GM12878 (cell line): ENCODE data around the gene C1QTNF9B. TPM values are rescaled to one million over a fixed set of nuclear protein-coding genes. Genes with fewer than 3 reads are reported as not detected.

Source experiments
- ATF7 ChIP-seq: fragments of 450-650 bp; IDR thresholded peaks from 2 replicates; pipeline ENCODE4 v1.6.1; 2016; ENCODE audit warnings: low read depth, mild to moderate bottlenecking
- EP300 ChIP-seq, 2 experiments: fragments of 150-350 bp in 1 of 2; IDR thresholded peaks; 2 replicates each; pipeline ENCODE4 v1.6.1; 2011 to 2012; ENCODE audit warnings: low read depth in 2 of 2, low read length in 2 of 2, borderline replicate concordance in 1 of 2, improper control_type of control experiment in 1 of 2, inconsistent platforms in 1 of 2; ENCODE audit not compliant: control insufficient read depth in 1 of 2
- ESRRA ChIP-seq: IDR thresholded peaks from 2 replicates; pipeline ENCODE4 v1.6.1; 2012; ENCODE audit warnings: mild to moderate bottlenecking, low read length, improper control_type of control experiment
- FOXK2 ChIP-seq: fragments of 450-650 bp; IDR thresholded peaks from 2 replicates; pipeline ENCODE4 v1.6.1; 2017; ENCODE audit warnings: mild to moderate bottlenecking, moderate library complexity
- IKZF1 ChIP-seq: fragments of 450-650 bp; conservative IDR thresholded peaks from 2 replicates; pipeline ENCODE4 v1.6.1; 2017; ENCODE audit warnings: antibody characterized with exemption, mild to moderate bottlenecking
- IKZF2 ChIP-seq, 2 experiments: fragments of 450-650 bp; IDR thresholded peaks; 2 replicates each; pipeline ENCODE4 v1.6.1; 2017; ENCODE audit warnings: mild to moderate bottlenecking in 2 of 2, moderate library complexity in 2 of 2
- IRF4 ChIP-seq: IDR thresholded peaks from 2 replicates; pipeline ENCODE4 v1.6.1; 2011; ENCODE audit warnings: low read depth, low read length
- IRF5 ChIP-seq: fragments of 450-650 bp; IDR thresholded peaks from 2 replicates; pipeline ENCODE4 v1.6.1; 2017; ENCODE audit warnings: borderline replicate concordance
- JUNB ChIP-seq: IDR thresholded peaks from 2 replicates; pipeline ENCODE4 v1.6.1; 2016; ENCODE audit warnings: antibody characterized with exemption, mild to moderate bottlenecking
- MEF2A ChIP-seq: IDR thresholded peaks from 2 replicates; pipeline ENCODE4 v1.6.1; 2011; ENCODE audit warnings: low read depth, mild to moderate bottlenecking, low read length, moderate library complexity; ENCODE audit not compliant: insufficient read depth
- NFIC ChIP-seq: IDR thresholded peaks from 2 replicates; pipeline ENCODE4 v1.6.1; 2012; ENCODE audit warnings: low read depth, mild to moderate bottlenecking, inconsistent platforms, low read length, moderate library complexity
- NFXL1 ChIP-seq: fragments of 450-650 bp; IDR thresholded peaks from 2 replicates; pipeline ENCODE4 v1.6.1; 2017; ENCODE audit warnings: antibody characterized with exemption, mild to moderate bottlenecking, borderline replicate concordance
- PBX3 ChIP-seq: IDR thresholded peaks from 2 replicates; pipeline ENCODE4 v1.6.1; 2011; ENCODE audit warnings: mild to moderate bottlenecking, low read depth, low read length, moderate library complexity; ENCODE audit not compliant: insufficient replicate concordance
- PKNOX1 ChIP-seq: fragments of 450-650 bp; IDR thresholded peaks from 2 replicates; pipeline ENCODE4 v1.6.1; 2016; ENCODE audit warnings: mild to moderate bottlenecking
- SIN3A ChIP-seq: IDR thresholded peaks from 2 replicates; pipeline ENCODE4 v1.6.1; 2012; ENCODE audit warnings: low read depth, low read length, improper control_type of control experiment
- SPI1 ChIP-seq: IDR thresholded peaks from 2 replicates; pipeline ENCODE4 v1.6.1; 2011; ENCODE audit warnings: low read depth, mild to moderate bottlenecking, low read length, moderate library complexity, borderline replicate concordance; ENCODE audit not compliant: insufficient read depth
- TCF7 ChIP-seq: IDR thresholded peaks from 2 replicates; pipeline ENCODE4 v1.6.1; 2014; ENCODE audit warnings: antibody characterized with exemption, borderline replicate concordance
- ZNF217 ChIP-seq: fragments of 450-650 bp; IDR thresholded peaks from 2 replicates; pipeline ENCODE4 v1.6.1; 2017; ENCODE audit warnings: antibody characterized with exemption, mild to moderate bottlenecking
- polyA plus RNA-seq, 11 experiments: library from polyadenylated mRNA; depleted of rRNA in 4 of 11; unstranded in 6 of 11; stranded (reverse) in 5 of 11; fragments of >200 nt; fragmentation: Nextera tagmentation in 4 of 11; fragmentation: Illumina TruSeq in 1 of 11; extraction: Ambion mirVana in 4 of 11; extraction: Trizol in 1 of 11; gene quantifications; 1 replicate in 1 of 11; 2 replicates in 10 of 11; pipeline versions ENCODE4 v1.2.1 to v1.2.3, GENCODE V29; 2011 to 2016; ENCODE audit warnings: inconsistent platforms in 2 of 11, missing spikeins in 2 of 11, low read depth in 1 of 11
- total RNA-seq, 4 experiments: library from RNA; depleted of rRNA in 3 of 4; stranded (reverse); fragments of >200 nt in 3 of 4; fragmentation: Illumina TruSeq in 1 of 4; extraction: Trizol in 1 of 4; gene quantifications; 2 replicates each; pipeline versions ENCODE4 v1.2.1 to v1.2.3, GENCODE V29; 2013 to 2021

Gene C1QTNF9B
- total and polyA plus RNA-seq, 10 of the 15 experiments (the other 5 are each of a cell fraction or from before 2014, with no cell fraction given): 0.10 to 0.48 (median 0.32) TPM; not detected in 6

GRCh38 chr13:23855360-23855759, 41.9 kb downstream of the C1QTNF9B start (continued):
- TF ChIP-seq IRF5 (no peak), ZNF217 (peak; percentile 49; the same call in 1 of the 2 replicates), ATF7 (no peak), EP300 (IDR thresholded peaks at IDR 0.05; ENCODE audit: borderline replicate concordance in 1 of 2, control insufficient read depth in 1 of 2, low read depth in 2 of 2, low read length in 2 of 2) (peak in 1 of 2 experiments; percentile 19; a peak in 1 of 4 replicates), JUNB (0 out of 2 replicates have a peak, but pooled peaks have one; percentile 14), NFXL1 (no peak), MEF2A (peak; percentile 62; the same call in 1 of the 2 replicates), SPI1 (no peak), SIN3A (no peak), IKZF2 (IDR thresholded peaks at IDR 0.05) (peak in 1 of 2 experiments; percentile 25; a peak in 2 of 4 replicates), IKZF1 (peak; percentile 14; the same call in 1 of the 2 replicates), IRF4 (no peak), TCF7 (peak; percentile 14; the same call in 1 of the 2 replicates), FOXK2 (no peak), PKNOX1 (peak; percentile 87), PBX3 (peak; percentile 41), NFIC (peak; percentile 57; the same call in 1 of the 2 replicates), ESRRA (no peak)
